Activated T-cell treated with anti-CD3 and anti-CD28 coated beads, Interleukin-2, amount 50 U/mL, for 48 hours (primary cell): Measurements from ENCODE around the gene TCF7.

ENCODE experiments used
- DNase-seq, 2 experiments: peaks; one replicate each; pipeline ENCODE4 v3.0.0-alpha.2; 2020

The TCF7 gene

DNA sequence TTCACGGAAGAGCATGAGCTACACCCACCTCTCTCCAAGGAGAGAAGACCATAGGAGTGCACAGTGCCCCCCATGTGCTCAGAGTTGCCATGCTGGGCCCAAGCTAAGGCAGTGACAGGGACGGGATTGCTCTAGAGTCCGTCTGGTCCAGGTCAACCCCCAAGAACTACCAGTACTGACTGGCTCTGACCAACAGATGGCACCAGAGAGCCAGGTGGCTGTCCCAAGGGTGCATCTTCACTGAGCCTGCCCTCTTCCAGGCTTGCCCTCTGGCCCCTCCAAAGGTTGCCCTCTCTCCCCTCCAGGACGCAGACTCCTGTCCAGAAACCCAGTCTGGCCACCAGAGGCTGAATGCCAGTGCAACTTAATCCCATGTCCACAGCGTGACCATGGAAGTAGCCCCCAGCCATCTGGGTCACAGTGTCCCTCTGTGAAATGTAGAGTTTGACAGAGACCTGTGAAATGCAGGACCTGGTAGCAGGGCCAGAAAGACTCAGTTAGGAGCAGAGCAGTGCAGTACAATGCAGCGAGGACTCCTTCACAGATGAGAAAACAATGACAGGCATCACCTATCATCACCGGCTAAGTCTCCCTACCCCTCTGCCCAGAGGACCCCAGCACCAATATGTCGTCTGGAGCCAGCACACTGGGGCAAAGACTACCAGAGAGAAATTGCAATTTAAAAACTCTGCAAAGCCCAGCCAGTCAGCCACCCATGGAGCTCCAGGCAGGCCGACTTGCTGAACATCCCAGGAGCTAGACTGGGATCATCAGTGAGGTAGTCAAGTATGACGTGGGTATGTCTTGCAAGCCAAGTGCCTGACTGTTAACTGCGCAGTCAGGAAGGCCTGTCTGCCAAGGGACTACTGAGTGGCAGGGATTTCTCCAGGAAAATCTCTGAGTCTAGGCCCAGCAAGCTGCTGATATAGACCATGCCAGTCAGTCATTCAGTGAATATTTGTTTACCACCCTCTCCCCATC lies 70.0 kb downstream of the TCF7 start:
- peak; percentile 87 for DNase-seq

DNA sequence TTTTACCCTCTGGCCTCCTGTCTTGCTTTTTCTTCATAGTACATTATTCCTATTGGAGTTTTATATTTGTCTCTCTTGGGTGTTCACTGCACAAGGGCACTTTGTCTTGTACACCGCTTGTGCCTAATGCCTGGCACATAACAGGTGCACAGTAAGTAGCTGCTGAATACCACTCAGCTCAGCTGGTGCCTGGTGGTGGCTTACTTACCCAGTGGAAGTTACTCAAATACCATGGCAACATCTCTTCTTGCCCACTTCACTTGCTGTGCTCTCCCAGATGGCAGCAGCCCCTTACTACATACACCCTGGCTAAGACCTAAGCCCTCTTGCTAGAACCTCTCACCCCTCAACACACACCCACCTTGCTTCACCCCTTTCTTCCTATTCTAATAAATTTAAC lies 73.6 kb downstream of the TCF7 start:
- no peak for DNase-seq

DNA sequence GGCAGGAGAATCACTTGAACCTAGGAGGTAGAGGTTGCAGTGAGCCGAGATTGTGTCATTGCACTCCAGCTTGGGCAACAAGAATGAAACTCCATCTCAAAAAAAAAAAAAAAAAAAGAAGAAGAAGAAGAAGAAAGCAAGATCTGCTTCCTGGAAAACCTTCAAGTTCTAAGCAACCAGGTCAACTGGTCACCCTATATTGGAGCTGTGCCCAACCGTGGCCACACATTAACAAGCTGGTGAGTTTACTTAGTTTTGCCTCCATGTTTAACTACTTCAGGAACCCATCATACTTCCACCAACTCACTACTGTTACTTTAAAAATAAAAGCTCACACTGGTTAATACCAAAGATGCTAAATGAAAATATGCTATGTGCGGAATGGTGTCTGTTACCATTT lies 74.5 kb downstream of the TCF7 start:
- DNase-seq: no peak

DNA sequence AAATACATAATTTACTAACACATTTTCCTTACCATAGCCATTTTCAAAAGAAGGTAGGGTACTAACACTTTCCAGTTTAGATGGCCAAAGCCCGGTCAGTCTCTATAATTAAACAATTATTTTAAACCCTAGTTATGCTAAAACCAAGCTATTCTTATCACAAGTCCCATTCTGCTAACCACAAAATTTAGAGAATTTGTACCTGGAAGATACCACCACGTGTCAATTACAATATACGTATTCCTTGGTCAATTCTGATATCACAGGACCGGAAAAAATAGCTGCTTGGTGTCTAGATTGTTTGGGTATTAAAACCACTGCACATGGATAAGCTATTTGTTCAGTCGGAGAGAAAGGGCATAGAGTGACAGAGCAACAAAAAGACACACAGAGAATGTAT lies 81.2 kb downstream of the TCF7 start:
- no peak for DNase-seq
